Measurements from ENCODE around the gene SLC46A1. TPM values are rescaled to one million over a fixed set of nuclear protein-coding genes. Genes with fewer than 3 reads are reported as not detected.

SLC46A1 gene
- total and polyA plus RNA-seq, 2 donors (not counting 1 experiment from before 2014, with no cell fraction given) = 2.5 to 4.3 TPM

GRCh38 chr17:28397687-28398279 lies 8.2 kb downstream of the SLC46A1 start:
- no peaks in the 10 kb centered on the region for H3K79me2 ChIP-seq (ENCODE audit: control insufficient read depth, insufficient read depth, low read length)
- no peaks in the 10 kb centered on the region for H3K4me1 ChIP-seq (ENCODE audit: control insufficient read depth in 2 of 2, insufficient read depth in 2 of 2, low read length in 2 of 2)
- peaks cover 0 to 10% of the 10 kb centered on the region in 2 experiments for H3K36me3 ChIP-seq (replicated peaks in 1 of 2; ENCODE audit: control extremely low read depth in 1 of 2, control insufficient read depth in 1 of 2, extremely low read depth in 1 of 2, insufficient read depth in 2 of 2, low read length in 1 of 2)
- H4K20me1 ChIP-seq (ENCODE audit: control insufficient read depth, insufficient read depth, low read length, poor library complexity, severe bottlenecking) = no peaks in the 10 kb centered on the region
- no peak for DNase-seq
- 87% methylated on average over 7 of the region's 7 CpGs for WGBS (ENCODE audit: insufficient coverage)
- Mint-ChIP-seq H3K4me1 (peaks cover 3% of the 10 kb centered on the region), H3K27me3 (no peaks in the 10 kb centered on the region), H3K9me3 (ENCODE audit: insufficient read depth) (no peaks in the 10 kb centered on the region), H3K27ac (no peak overlapping the region), H3K4me3 (no peak overlapping the region)
- no peaks in the 10 kb centered on the region for H3K27me3 ChIP-seq (replicated peaks in 1 of 4; ENCODE audit: control extremely low read depth in 1 of 4, control insufficient read depth in 3 of 4, insufficient read depth in 4 of 4, low read length in 3 of 4)
- no peak overlapping the region for H3K4me2 ChIP-seq (replicated peaks; ENCODE audit: low read depth, low read length, poor library complexity, severe bottlenecking)
- H2AFZ ChIP-seq (ENCODE audit: insufficient read depth, low read depth, low read length, poor library complexity, severe bottlenecking) = no peak overlapping the region
- no peaks in the 10 kb centered on the region for H3K9me3 ChIP-seq (ENCODE audit: control extremely low read depth in 1 of 3, control insufficient read depth in 2 of 3, insufficient read depth in 1 of 3, low read length in 2 of 3)
- POLR2A ChIA-PET = no interaction called here
- intact Hi-C loops (cut with micrococcal nuclease) = no loop called here
- TF ChIP-seq EZH2 (IDR thresholded peaks at IDR 0.05; ENCODE audit: borderline replicate concordance, insufficient read depth, low read depth, low read length, poor library complexity, severe bottlenecking) (no peak), CTCF (IDR thresholded peaks at IDR 0.05) (no peak)
- H3K27ac ChIP-seq (ENCODE audit: low read length in 2 of 2) = no peak overlapping the region
- CTCF ChIA-PET = no interaction called here
- H3K9ac ChIP-seq (ENCODE audit: low read length) = no peak overlapping the region
- no peak overlapping the region for H3K4me3 ChIP-seq (ENCODE audit: control extremely low read depth in 1 of 5, extremely low read depth in 1 of 5, insufficient read depth in 1 of 5, low read depth in 2 of 5, low read length in 4 of 5)
- no peak for ATAC-seq (ENCODE audit: low read depth)

GRCh38 chr17:28397275-28397674 lies 8.7 kb downstream of the SLC46A1 start:
- peaks cover 0 to 15% of the 10 kb centered on the region in 2 experiments for H3K36me3 ChIP-seq (replicated peaks in 1 of 2; ENCODE audit: control extremely low read depth in 1 of 2, control insufficient read depth in 1 of 2, extremely low read depth in 1 of 2, insufficient read depth in 2 of 2, low read length in 1 of 2)
- intact Hi-C loops (cut with micrococcal nuclease) = no loop called here
- no peak overlapping the region for H3K4me2 ChIP-seq (replicated peaks; ENCODE audit: low read depth, low read length, poor library complexity, severe bottlenecking)
- H3K27me3 ChIP-seq (replicated peaks in 1 of 4; ENCODE audit: control extremely low read depth in 1 of 4, control insufficient read depth in 3 of 4, insufficient read depth in 4 of 4, low read length in 3 of 4) = no peaks in the 10 kb centered on the region
- TF ChIP-seq EZH2 (IDR thresholded peaks at IDR 0.05; ENCODE audit: borderline replicate concordance, insufficient read depth, low read depth, low read length, poor library complexity, severe bottlenecking) (no peak), CTCF (IDR thresholded peaks at IDR 0.05) (no peak)
- CTCF ChIA-PET = no interaction called here
- no peaks in the 10 kb centered on the region for H3K9me3 ChIP-seq (ENCODE audit: control extremely low read depth in 1 of 3, control insufficient read depth in 2 of 3, insufficient read depth in 1 of 3, low read length in 2 of 3)
- no peak overlapping the region for H3K27ac ChIP-seq (ENCODE audit: low read length in 2 of 2)
- Mint-ChIP-seq H3K4me3 (no peak overlapping the region), H3K9me3 (ENCODE audit: insufficient read depth) (no peaks in the 10 kb centered on the region), H3K4me1 (peaks cover 3% of the 10 kb centered on the region), H3K27ac (no peak overlapping the region), H3K27me3 (no peaks in the 10 kb centered on the region)
- H4K20me1 ChIP-seq (ENCODE audit: control insufficient read depth, insufficient read depth, low read length, poor library complexity, severe bottlenecking) = no peaks in the 10 kb centered on the region
- 100% methylated on average over 2 of the region's 3 CpGs for WGBS (ENCODE audit: insufficient coverage)
- POLR2A ChIA-PET = no interaction called here
- H3K4me3 ChIP-seq (ENCODE audit: control extremely low read depth in 1 of 5, extremely low read depth in 1 of 5, insufficient read depth in 1 of 5, low read depth in 2 of 5, low read length in 4 of 5) = no peak overlapping the region
- H3K4me1 ChIP-seq (ENCODE audit: control insufficient read depth in 2 of 2, insufficient read depth in 2 of 2, low read length in 2 of 2) = no peaks in the 10 kb centered on the region
- ATAC-seq (ENCODE audit: low read depth) (no peak), DNase-seq (no peak)
- H3K9ac ChIP-seq (ENCODE audit: low read length) = no peak overlapping the region
- no peak overlapping the region for H2AFZ ChIP-seq (ENCODE audit: insufficient read depth, low read depth, low read length, poor library complexity, severe bottlenecking)
- no peaks in the 10 kb centered on the region for H3K79me2 ChIP-seq (ENCODE audit: control insufficient read depth, insufficient read depth, low read length)
